SU-DHL-6 (cell line): Measurements from ENCODE around the gene EXD3.

ENCODE experiments used
- EZH2phosphoT487 ChIP-seq: fragments of 200-600 bp; sonication (generic), shearing (Covaris generic); conservative IDR thresholded peaks from 2 replicates; pipeline ENCODE4 v1.6.1; 2018; ENCODE audit warnings: mild to moderate bottlenecking, antibody characterized with exemption, low read length, moderate library complexity, mixed read lengths
- TF ChIP-seq, protein P1 (sequence below): fragments of 200-600 bp; sonication (generic); IDR thresholded peaks from one replicate; pipeline ENCODE4 v1.5.1; 2017; ENCODE audit warnings: antibody characterized with exemption, mild to moderate bottlenecking, low read length, moderate library complexity; ENCODE audit not compliant: insufficient read depth, poor library complexity, severe bottlenecking

DNA sequence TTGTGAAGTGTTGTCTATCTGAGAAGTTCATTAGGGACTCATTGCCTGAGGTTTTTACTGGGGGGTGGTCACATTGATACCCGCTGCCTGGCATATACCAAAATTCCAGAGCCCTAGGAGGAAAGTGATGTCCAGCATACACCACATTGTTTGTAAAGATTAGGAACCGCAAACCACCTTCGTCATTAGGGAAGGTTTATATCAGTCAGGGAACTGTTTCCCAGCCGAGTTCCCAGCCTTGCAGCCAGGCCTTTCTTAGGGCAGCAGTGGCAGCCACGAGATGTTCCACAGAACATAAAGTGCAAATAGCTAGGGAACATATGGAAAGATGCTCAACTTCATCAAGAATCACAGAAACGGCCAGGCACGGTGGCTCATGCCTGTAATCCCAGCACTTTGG, 80.5 kb downstream of the EXD3 start:
- TF ChIP-seq, protein P1, sequence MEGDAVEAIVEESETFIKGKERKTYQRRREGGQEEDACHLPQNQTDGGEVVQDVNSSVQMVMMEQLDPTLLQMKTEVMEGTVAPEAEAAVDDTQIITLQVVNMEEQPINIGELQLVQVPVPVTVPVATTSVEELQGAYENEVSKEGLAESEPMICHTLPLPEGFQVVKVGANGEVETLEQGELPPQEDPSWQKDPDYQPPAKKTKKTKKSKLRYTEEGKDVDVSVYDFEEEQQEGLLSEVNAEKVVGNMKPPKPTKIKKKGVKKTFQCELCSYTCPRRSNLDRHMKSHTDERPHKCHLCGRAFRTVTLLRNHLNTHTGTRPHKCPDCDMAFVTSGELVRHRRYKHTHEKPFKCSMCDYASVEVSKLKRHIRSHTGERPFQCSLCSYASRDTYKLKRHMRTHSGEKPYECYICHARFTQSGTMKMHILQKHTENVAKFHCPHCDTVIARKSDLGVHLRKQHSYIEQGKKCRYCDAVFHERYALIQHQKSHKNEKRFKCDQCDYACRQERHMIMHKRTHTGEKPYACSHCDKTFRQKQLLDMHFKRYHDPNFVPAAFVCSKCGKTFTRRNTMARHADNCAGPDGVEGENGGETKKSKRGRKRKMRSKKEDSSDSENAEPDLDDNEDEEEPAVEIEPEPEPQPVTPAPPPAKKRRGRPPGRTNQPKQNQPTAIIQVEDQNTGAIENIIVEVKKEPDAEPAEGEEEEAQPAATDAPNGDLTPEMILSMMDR: no peak
- no peak for TF ChIP-seq EZH2phosphoT487
